Erythroblast (primary cell): ENCODE results near the gene MTOR.

Source experiments
- GATA1 ChIP-seq: IDR thresholded peaks from 2 replicates; pipeline ENCODE4 v1.6.1; 2011; ENCODE audit warnings: low read depth, mild to moderate bottlenecking, control low read depth, low read length, moderate library complexity
- POLR2A ChIP-seq: IDR thresholded peaks from 2 replicates; pipeline ENCODE4 v1.6.1; 2011; ENCODE audit warnings: mild to moderate bottlenecking, low read length

- no peak for TF ChIP-seq POLR2A
- no peak for TF ChIP-seq GATA1
Measured at GRCh38 chr1:11131816-11132215, 130.5 kb downstream of the MTOR start.
